Pulmonary artery endothelial cell (primary cell): ENCODE data around the gene PLEKHG4B. TPM values are rescaled to one million over a fixed set of nuclear protein-coding genes. Genes with fewer than 3 reads are reported as not detected.
"Not testable (repeated sequence)": the region's sequence is repeated elsewhere in the genome, so short reads cannot be mapped to it uniquely, and the experiment has no call there.

ENCODE experiments used
- DNase-seq: peaks from one replicate; pipeline ENCODE4 v3.0.0-alpha.2; 2011; ENCODE audit warnings: low read depth, low spot score
- total RNA-seq: library from RNA; depleted of rRNA; stranded (reverse); fragments of >200 nt; gene quantifications from 2 replicates; pipeline ENCODE4 v1.2.3, GENCODE V29; 2014

The PLEKHG4B gene
- total RNA-seq, 1 donor from 2014 or later: not detected

DNA sequence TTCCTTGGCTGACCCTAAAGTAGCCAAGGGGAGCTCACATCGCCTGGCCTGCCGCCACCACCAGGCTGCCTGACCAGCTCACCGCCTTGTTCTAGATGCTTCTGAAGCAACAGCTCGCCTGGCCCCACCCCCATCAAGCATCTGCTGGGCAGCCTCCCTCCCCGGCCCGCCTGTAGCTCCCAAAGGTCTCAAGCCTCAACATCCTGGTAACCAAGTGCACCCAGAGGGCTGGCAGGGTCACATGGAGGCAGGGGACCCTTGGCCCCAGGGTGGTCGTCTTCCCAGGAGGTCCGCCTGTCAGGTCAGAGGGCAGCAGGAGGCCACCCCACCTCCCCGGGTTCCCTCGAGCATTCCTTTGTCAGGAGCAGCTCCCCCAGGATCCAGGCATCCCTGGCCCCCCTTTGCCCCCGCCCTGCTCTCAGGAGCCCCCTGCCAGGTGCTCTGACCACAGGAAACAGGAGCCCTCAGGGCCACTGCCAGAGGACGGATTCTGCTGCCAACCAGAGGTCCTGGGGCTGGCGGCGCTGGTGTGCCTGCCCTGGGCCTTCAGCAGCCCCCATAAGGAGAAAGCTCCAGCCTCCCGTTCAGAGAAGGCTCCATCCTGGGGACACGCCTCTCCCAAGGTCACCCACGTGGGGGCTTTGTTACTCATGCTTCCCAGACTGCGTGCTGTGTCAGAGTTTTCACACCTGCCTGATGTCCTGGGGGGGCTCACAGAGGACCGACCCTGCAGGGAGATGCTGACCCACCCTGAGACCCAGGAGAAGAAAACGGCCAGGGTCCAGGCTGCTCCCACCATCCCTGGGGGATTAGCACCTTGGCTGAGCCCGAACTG lies 95.9 kb downstream of the PLEKHG4B start:
- no peak for DNase-seq

DNA sequence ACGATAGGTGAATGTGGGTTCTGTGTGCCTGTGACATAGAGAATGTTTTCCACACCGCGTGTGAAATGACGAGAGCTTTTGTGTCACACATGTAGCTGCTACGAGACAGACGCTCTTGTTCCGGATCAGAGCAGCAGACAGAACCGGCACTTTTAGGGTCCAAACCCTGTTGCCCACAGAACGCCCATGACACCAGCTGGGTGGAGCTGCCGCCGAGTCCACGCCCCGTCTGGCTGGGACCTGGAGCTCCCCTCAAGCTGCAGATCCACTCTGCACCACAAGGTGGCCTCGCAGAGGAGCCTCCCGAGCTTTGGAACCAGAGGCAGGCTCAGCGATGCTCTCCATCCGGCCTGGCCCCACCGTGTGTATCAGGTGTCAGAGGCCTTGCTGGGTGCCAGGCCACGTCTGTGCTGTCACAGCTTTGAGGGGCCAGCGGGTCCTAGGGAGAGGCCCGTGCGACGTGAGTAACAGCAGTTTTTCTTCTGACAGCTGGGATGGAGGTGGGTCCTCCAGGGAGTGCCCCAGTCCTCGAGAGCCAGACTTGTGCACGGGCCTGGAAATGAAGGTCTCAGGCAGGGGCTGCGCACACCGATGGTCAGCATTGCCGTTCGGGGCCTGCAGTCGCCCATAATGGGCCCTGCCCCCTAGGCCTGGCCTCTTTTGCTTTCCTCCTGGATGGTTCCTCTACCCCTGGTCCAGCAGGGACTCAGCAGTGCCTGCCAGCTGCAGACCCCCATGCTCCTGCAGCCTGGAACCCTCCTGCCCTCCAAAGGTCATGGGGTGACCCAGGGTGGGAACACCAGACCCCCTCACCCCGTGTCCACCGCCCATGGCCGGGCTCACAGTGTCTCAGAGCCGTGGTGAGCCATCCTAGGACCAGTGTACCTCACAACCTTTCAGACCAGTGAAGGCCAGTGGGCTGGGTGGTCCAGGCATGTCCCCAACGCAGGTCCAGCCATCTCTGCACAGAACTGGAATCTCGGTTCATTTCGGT lies 96.8 kb downstream of the PLEKHG4B start:
- DNase-seq: peak; percentile 27

- DNase-seq: no peak
Measured at GRCh38 chr5:189486-189885, 97.5 kb downstream of the PLEKHG4B start.

- no peak for DNase-seq
Measured at GRCh38 chr5:189976-190365, 98.0 kb downstream of the PLEKHG4B start.

DNA sequence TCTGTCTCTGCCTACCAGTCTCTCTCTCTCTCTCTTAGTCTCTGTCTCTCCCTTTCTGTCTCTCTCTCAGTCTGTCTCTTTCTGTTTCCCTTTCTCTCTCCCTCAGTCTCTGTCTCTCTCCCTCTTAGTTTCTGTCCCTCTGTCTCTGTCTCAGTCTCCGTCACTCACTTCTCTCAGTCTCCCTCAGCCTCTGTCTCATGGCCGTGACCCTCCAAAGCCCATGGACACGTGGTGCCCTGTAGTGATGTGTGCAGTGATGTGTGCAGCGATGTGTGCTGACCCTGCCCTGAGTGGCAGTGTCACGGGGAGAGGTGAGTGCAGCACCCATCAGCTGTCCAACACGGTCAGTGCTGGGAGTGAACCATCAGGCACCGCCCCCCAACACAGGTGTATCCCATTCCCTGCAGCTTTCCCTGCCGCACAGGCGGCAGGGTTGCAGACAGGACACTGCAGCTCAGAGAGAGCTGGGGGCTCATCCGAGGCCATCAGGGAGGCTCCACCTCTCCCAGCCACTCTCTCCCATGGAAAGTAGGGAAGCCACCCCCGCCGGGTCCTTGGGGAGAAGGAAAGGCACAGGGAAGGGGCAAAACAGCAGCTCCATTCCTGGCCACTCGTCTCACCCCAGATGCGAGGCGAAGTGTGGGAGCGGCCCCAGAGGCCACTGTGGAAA lies 98.5 kb downstream of the PLEKHG4B start:
- no peak for DNase-seq

- DNase-seq: no peak
Measured at GRCh38 chr5:191036-191948, 99.3 kb downstream of the PLEKHG4B start, which contains the start of gene LRRC14B. Gene LRRC14B, plus strand, starts transcription at chr5:191495. Its CDS starts 44 bp downstream, at chr5:191539.

DNA sequence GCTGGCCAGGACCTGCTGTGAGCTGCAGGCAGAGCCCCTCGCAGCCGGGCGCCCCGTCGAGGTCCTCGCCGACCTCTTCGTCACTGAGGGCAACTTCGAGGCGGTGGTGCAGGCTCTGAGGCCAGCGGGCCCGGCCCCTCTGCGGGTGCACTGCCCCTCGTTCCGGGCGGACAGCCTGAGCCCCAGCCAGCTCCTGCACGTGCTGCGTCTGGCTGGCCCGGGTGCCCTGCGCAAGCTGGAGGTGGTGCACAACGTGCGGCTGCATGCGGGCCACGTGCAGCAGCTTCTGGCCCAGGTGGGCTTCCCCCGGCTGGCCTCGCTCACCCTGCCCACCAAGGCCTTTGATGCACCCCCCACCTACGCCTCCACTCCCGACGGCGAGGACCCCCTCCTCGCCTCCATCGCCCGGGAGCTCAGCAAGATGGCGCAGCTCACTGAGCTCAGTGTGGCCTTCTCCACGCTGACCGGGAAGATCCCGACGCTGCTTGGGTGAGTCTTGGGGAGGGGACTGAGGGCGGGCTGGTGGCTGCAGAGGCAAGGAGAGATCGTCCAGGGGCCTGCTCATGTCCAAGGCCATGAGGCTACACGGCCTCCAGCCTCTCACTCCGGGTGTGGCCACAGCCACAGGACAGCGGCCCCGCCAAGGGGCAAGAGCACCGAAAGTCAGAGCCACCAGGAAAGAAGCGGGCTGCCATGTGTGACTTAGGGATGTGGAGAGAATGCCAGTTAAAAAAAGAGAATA lies 100.2 kb downstream of the PLEKHG4B start:
- DNase-seq: no peak

DNA sequence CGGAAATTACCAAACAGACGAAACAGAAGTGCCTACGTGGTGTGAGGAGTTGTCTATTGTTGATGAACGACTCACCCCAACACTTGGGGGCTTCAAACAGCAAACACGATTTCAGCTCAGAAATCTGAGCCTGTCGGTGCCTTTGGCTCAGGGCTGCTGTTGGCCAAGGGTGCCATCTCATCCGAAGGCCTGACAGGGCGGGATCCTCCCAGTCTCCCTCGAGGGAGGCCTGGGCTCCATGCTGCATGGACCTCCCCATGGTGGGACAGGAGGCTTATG lies 100.7 kb downstream of the PLEKHG4B start:
- DNase-seq: no peak

GRCh38 chr5:192970-193831 lies 101.2 kb downstream of the PLEKHG4B start:
- DNase-seq: no peak

GRCh38 chr5:194102-194501 lies 102.1 kb downstream of the PLEKHG4B start:
- DNase-seq: no peak

GRCh38 chr5:194603-195209 lies 102.7 kb downstream of the PLEKHG4B start:
- DNase-seq: no peak

- DNase-seq: no peak
Measured at GRCh38 chr5:195401-196160, 103.6 kb downstream of the PLEKHG4B start.

GRCh38 chr5:196350-196749 lies 104.4 kb downstream of the PLEKHG4B start:
- no peak for DNase-seq

DNA sequence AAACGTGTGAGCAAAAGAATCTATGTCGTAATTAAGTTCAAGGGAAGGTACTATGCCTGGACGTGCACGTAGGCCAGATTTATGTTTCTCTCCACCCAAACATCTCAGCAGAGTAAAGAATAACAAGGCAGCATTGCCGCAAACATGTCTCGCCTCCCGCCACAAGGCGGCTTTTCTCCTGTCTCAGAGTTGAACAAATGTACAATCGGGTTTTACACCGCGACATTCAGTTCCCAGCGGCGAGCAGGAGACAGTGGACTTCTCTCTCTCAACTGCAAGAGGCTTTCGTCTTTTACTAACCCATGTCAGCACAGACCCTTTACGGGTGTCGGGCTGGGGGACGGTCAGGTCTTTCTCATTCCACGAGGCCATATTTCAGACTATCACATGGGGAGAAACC lies 105.1 kb downstream of the PLEKHG4B start:
- not testable (repeated sequence) for DNase-seq

GRCh38 chr5:197892-198489 lies 106.0 kb downstream of the PLEKHG4B start:
- DNase-seq: no peak

GRCh38 chr5:198516-199196 lies 106.7 kb downstream of the PLEKHG4B start:
- DNase-seq: no peak
